Mesenchymal stem cell (in vitro differentiated cells and primary cell): ENCODE results near the gene CADM1.

Experiments
- DNase-seq: peaks from one replicate; pipeline ENCODE4 v3.0.0-alpha.2; 2013
- H2AFZ ChIP-seq: one replicate; pipeline ENCODE4 v1.6.1; 2013; ENCODE audit warnings: low read depth, mild to moderate bottlenecking, control low read depth, inconsistent platforms, low read length, moderate library complexity
- H2AK5ac ChIP-seq: 2 replicates; pipeline ENCODE4 v1.6.1; 2013; ENCODE audit warnings: low read length, moderate library complexity, mild to moderate bottlenecking, inconsistent platforms; ENCODE audit not compliant: severe bottlenecking
- H2BK120ac ChIP-seq: one replicate; pipeline ENCODE4 v1.6.1; 2013; ENCODE audit warnings: low read depth, mild to moderate bottlenecking, inconsistent platforms, low read length, moderate library complexity
- H2BK12ac ChIP-seq, 2 experiments: one replicate each; pipeline ENCODE4 v1.6.1; 2013; ENCODE audit warnings: inconsistent platforms in 2 of 2, low read length in 2 of 2, mild to moderate bottlenecking in 2 of 2, moderate library complexity in 2 of 2, control low read depth in 1 of 2
- H2BK15ac ChIP-seq: one replicate; pipeline ENCODE4 v1.6.1; 2013; ENCODE audit warnings: mild to moderate bottlenecking, low read depth, inconsistent platforms; ENCODE audit not compliant: poor library complexity, severe bottlenecking
- H2BK5ac ChIP-seq: 2 replicates; pipeline ENCODE4 v1.6.1; 2013; ENCODE audit warnings: low read depth, mild to moderate bottlenecking, low read length, control low read depth, inconsistent platforms; ENCODE audit not compliant: poor library complexity, severe bottlenecking
- H3K14ac ChIP-seq, 2 experiments: one replicate each; pipeline ENCODE4 v1.6.1; 2013; ENCODE audit warnings: inconsistent platforms in 2 of 2, low read length in 2 of 2, control low read depth in 1 of 2, mild to moderate bottlenecking in 1 of 2, moderate library complexity in 1 of 2
- H3K18ac ChIP-seq, 2 experiments: one replicate each; pipeline ENCODE4 v1.6.1; 2013; ENCODE audit warnings: inconsistent platforms in 2 of 2, low read length in 2 of 2, control low read depth in 1 of 2, low read depth in 1 of 2, mild to moderate bottlenecking in 1 of 2
- H3K23ac ChIP-seq, 2 experiments: one replicate each; pipeline ENCODE4 v1.6.1; 2013; ENCODE audit warnings: inconsistent platforms in 2 of 2, low read length in 2 of 2, mild to moderate bottlenecking in 2 of 2, moderate library complexity in 2 of 2, control low read depth in 1 of 2
- H3K27ac ChIP-seq: 2 replicates; pipeline ENCODE4 v1.5.1; 2013; ENCODE audit warnings: mild to moderate bottlenecking, moderate library complexity, low read length, control low read depth, inconsistent platforms; ENCODE audit not compliant: poor library complexity, severe bottlenecking
- H3K27me3 ChIP-seq, 2 experiments: 2 replicates each; pipeline versions ENCODE4 v1.6.1 to v1.7.0; 2013; ENCODE audit warnings: low read length in 2 of 2, mild to moderate bottlenecking in 2 of 2, moderate library complexity in 2 of 2, control low read depth in 1 of 2, inconsistent platforms in 1 of 2; ENCODE audit not compliant: control insufficient read depth in 1 of 2, insufficient read depth in 1 of 2
- H3K36me3 ChIP-seq, 2 experiments: 2 replicates each; pipeline versions ENCODE4 v1.6.1 to v1.7.0; 2013; ENCODE audit warnings: low read length in 2 of 2, control low read depth in 1 of 2, inconsistent platforms in 1 of 2, low read depth in 1 of 2, mild to moderate bottlenecking in 1 of 2; ENCODE audit not compliant: insufficient read depth in 2 of 2, control insufficient read depth in 1 of 2
- H3K4ac ChIP-seq, 2 experiments: one replicate each; pipeline ENCODE4 v1.6.1; 2013; ENCODE audit warnings: inconsistent platforms in 2 of 2, low read length in 2 of 2, mild to moderate bottlenecking in 2 of 2, moderate library complexity in 2 of 2, control low read depth in 1 of 2, low read depth in 1 of 2
- H3K4me1 ChIP-seq: 2 replicates; pipeline ENCODE4 v1.6.1; 2013; ENCODE audit warnings: low read depth, low read length, control low read depth; ENCODE audit not compliant: control insufficient read depth, insufficient read depth
- H3K4me2 ChIP-seq: 2 replicates; pipeline ENCODE4 v1.6.1; 2013; ENCODE audit warnings: low read length, mild to moderate bottlenecking, inconsistent platforms; ENCODE audit not compliant: poor library complexity, severe bottlenecking
- H3K4me3 ChIP-seq, 2 experiments: 2 replicates each; pipeline versions ENCODE4 v1.5.1 to v1.7.0; 2013; ENCODE audit warnings: low read length in 2 of 2, mild to moderate bottlenecking in 2 of 2, control low read depth in 1 of 2, low read depth in 1 of 2; ENCODE audit not compliant: insufficient read depth in 1 of 2
- H3K79me1 ChIP-seq: replicated peaks from 2 replicates; pipeline ENCODE4 v1.6.1; 2013; ENCODE audit warnings: mild to moderate bottlenecking, control low read depth, low read length, inconsistent platforms; ENCODE audit not compliant: poor library complexity, severe bottlenecking
- H3K9ac ChIP-seq: 2 replicates; pipeline ENCODE4 v1.7.0; 2013; ENCODE audit warnings: mild to moderate bottlenecking, low read length, moderate library complexity
- H3K9me3 ChIP-seq: 2 replicates; pipeline ENCODE4 v1.7.0; 2013; ENCODE audit warnings: mild to moderate bottlenecking, low read length; ENCODE audit not compliant: control insufficient read depth
- H4K8ac ChIP-seq: one replicate; pipeline ENCODE4 v1.6.1; 2013; ENCODE audit warnings: inconsistent platforms, mild to moderate bottlenecking, low read length, moderate library complexity
- H4K91ac ChIP-seq: one replicate; pipeline ENCODE4 v1.6.1; 2013; ENCODE audit warnings: mild to moderate bottlenecking, low read length, inconsistent platforms
- WGBS: methylation state at CpG from one replicate; pipeline ENCODE4 v1.1.7; 2013; ENCODE audit warnings: mixed read lengths; 5-methylcytosine and 5-hydroxymethylcytosine counted together

CADM1 gene

GRCh38 chr11:115207916-115208315 is 296.3 kb downstream of the CADM1 start:
- no peak for DNase-seq
- peaks cover 0 to 5% of the 10 kb centered on the region in 2 experiments for H3K36me3 ChIP-seq
- no peaks in the 10 kb centered on the region for H3K27me3 ChIP-seq
- H3K4me3 ChIP-seq, result no peak overlapping the region
- no peak overlapping the region for H3K9ac ChIP-seq
- no peak overlapping the region for H4K8ac ChIP-seq
- no peak overlapping the region for H2BK5ac ChIP-seq
- H2BK15ac ChIP-seq, result no peak overlapping the region
- no peak overlapping the region for H2AK5ac ChIP-seq
- H2BK12ac ChIP-seq, result no peak overlapping the region
- H3K14ac ChIP-seq, result no peak overlapping the region
- H3K23ac ChIP-seq, result no peak overlapping the region
- H2BK120ac ChIP-seq, result no peak overlapping the region
- no peak overlapping the region for H3K4ac ChIP-seq
- H3K9me3 ChIP-seq, result no peaks in the 10 kb centered on the region
- no peaks in the 10 kb centered on the region for H3K79me1 ChIP-seq
- H4K91ac ChIP-seq, result no peak overlapping the region
- H3K27ac ChIP-seq, result no peak overlapping the region
- WGBS, result 100% methylated on average over 1 of the region's 1 CpG
- no peak overlapping the region for H3K4me2 ChIP-seq
- H2AFZ ChIP-seq, result no peak overlapping the region
- no peaks in the 10 kb centered on the region for H3K4me1 ChIP-seq
- no peak overlapping the region for H3K18ac ChIP-seq

GRCh38 chr11:115207166-115207591 is 297.0 kb downstream of the CADM1 start:
- H2AK5ac ChIP-seq, result no peak overlapping the region
- no peak overlapping the region for H3K9ac ChIP-seq

GRCh38 chr11:115206365-115207022 is 297.7 kb downstream of the CADM1 start:
- Histone ChIP-seq H3K27me3 (no peaks in the 10 kb centered on the region), H2BK12ac (no peak overlapping the region), H2BK120ac (no peak overlapping the region), H3K18ac (no peak overlapping the region), H3K79me1 (no peaks in the 10 kb centered on the region), H3K27ac (no peak overlapping the region), H2BK5ac (no peak overlapping the region), H3K9me3 (no peaks in the 10 kb centered on the region), H3K4ac (no peak overlapping the region), H3K4me2 (no peak overlapping the region), H3K4me3 (no peak overlapping the region), H3K36me3 (peaks cover 0 to 5% of the 10 kb centered on the region in 2 experiments), H3K4me1 (no peaks in the 10 kb centered on the region), H2BK15ac (no peak overlapping the region), H3K9ac (no peak overlapping the region), H3K14ac (no peak overlapping the region), H2AFZ (no peak overlapping the region), H3K23ac (no peak overlapping the region), H4K91ac (no peak overlapping the region), H4K8ac (no peak overlapping the region), H2AK5ac (no peak overlapping the region)
- 83% methylated on average over 6 of the region's 7 CpGs for WGBS
- DNase-seq, result no peak

More at GRCh38 chr11:115207166-115207591, 297.0 kb downstream of the CADM1 start:
- no peak overlapping the region for H2BK120ac ChIP-seq
- no peak overlapping the region for H2BK5ac ChIP-seq
- H2AFZ ChIP-seq, result no peak overlapping the region
- H4K8ac ChIP-seq, result no peak overlapping the region
- no peak overlapping the region for H3K4ac ChIP-seq
- no peak overlapping the region for H3K4me2 ChIP-seq
- H3K4me3 ChIP-seq, result no peak overlapping the region
- H3K9me3 ChIP-seq, result no peaks in the 10 kb centered on the region
- 22% methylated on average over 4 of the region's 4 CpGs for WGBS
- no peak overlapping the region for H3K18ac ChIP-seq
- no peaks in the 10 kb centered on the region for H3K79me1 ChIP-seq
- H3K36me3 ChIP-seq, result peaks cover 0 to 5% of the 10 kb centered on the region in 2 experiments
- peak; percentile 29 for DNase-seq
- no peak overlapping the region for H3K23ac ChIP-seq
- H3K4me1 ChIP-seq, result no peaks in the 10 kb centered on the region
- no peak overlapping the region for H3K27ac ChIP-seq
- H3K27me3 ChIP-seq, result no peaks in the 10 kb centered on the region
- H3K14ac ChIP-seq, result no peak overlapping the region
- no peak overlapping the region for H4K91ac ChIP-seq
- no peak overlapping the region for H2BK15ac ChIP-seq
- no peak overlapping the region for H2BK12ac ChIP-seq

- H3K9me3 ChIP-seq, result no peaks in the 10 kb centered on the region
- H3K27me3 ChIP-seq, result no peaks in the 10 kb centered on the region
- H4K91ac ChIP-seq, result no peak overlapping the region
- no peaks in the 10 kb centered on the region for H3K79me1 ChIP-seq
- H3K4ac ChIP-seq, result no peak overlapping the region
- no peak overlapping the region for H2BK12ac ChIP-seq
- peaks cover 6% of the 10 kb centered on the region for H3K4me1 ChIP-seq
- no peak overlapping the region for H2BK5ac ChIP-seq
- 42% methylated on average over 2 of the region's 2 CpGs for WGBS
- H3K18ac ChIP-seq, result no peak overlapping the region
- no peak overlapping the region for H2AK5ac ChIP-seq
- H3K23ac ChIP-seq, result no peak overlapping the region
- no peak for DNase-seq
- H3K4me3 ChIP-seq, result no peak overlapping the region
- no peak overlapping the region for H3K4me2 ChIP-seq
- H3K36me3 ChIP-seq, result no peaks in the 10 kb centered on the region
- no peak overlapping the region for H4K8ac ChIP-seq
- H2AFZ ChIP-seq, result no peak overlapping the region
- H3K14ac ChIP-seq, result no peak overlapping the region
- H2BK15ac ChIP-seq, result no peak overlapping the region
- H3K27ac ChIP-seq, result no peak overlapping the region
- no peak overlapping the region for H3K9ac ChIP-seq
- H2BK120ac ChIP-seq, result no peak overlapping the region
Measured at GRCh38 chr11:115202900-115203552, 301.2 kb downstream of the CADM1 start.
